ENCODE results near the gene FOLR1.

Gene FOLR1

GRCh38 chr11:72244361-72245262 is 52.7 kb downstream of the FOLR1 start:
- in situ Hi-C loops (cut with HindIII; ENCODE audit: low sequenced_read_pairs): loop anchor here (10.0 kb wide), 1 partner anchor 220 kb away; no protein-coding TSS in a partner anchor

GRCh38 chr11:72245263-72245816 is 53.4 kb downstream of the FOLR1 start:
- in situ Hi-C loops (cut with HindIII; ENCODE audit: low sequenced_read_pairs): loop anchor here (10.0 kb wide), 1 partner anchor 221 kb away; no protein-coding TSS in a partner anchor

Data from DLD1 (cell line).